DND-41 (cell line): ENCODE measurements around the gene AKAP6.

Source experiments
- ATAC-seq: fragments of 200-7000 bp; cut with Tn5 transposase; 3 replicates; pipeline ENCODE4 v1.9.1; 2021; ENCODE audit warnings: low read depth; ENCODE audit not compliant: insufficient read depth
- DNase-seq: peaks from one replicate; pipeline ENCODE4 v3.0.0-alpha.2; 2020
- H2AFZ ChIP-seq: 2 replicates; pipeline ENCODE4 v1.6.0; 2012; ENCODE audit warnings: low read depth, low read length
- H3K27ac ChIP-seq: 2 replicates; pipeline ENCODE4 v1.5.1; 2012; ENCODE audit warnings: low read length, inconsistent platforms
- H3K27me3 ChIP-seq: fragments of 200-600 bp; sonication (generic); 2 replicates; pipeline ENCODE4 v1.6.0; 2012; ENCODE audit warnings: low read length, mild to moderate bottlenecking, inconsistent platforms; ENCODE audit not compliant: insufficient read depth, poor library complexity
- H3K36me3 ChIP-seq: 2 replicates; pipeline ENCODE4 v1.5.1; 2012; ENCODE audit warnings: low read length, inconsistent platforms; ENCODE audit not compliant: insufficient read depth
- H3K4me1 ChIP-seq: 2 replicates; pipeline ENCODE4 v1.5.1; 2012; ENCODE audit warnings: mild to moderate bottlenecking, low read length; ENCODE audit not compliant: insufficient read depth
- H3K4me2 ChIP-seq: 2 replicates; pipeline ENCODE4 v1.6.0; 2012; ENCODE audit warnings: mild to moderate bottlenecking, moderate library complexity, low read length, inconsistent platforms; ENCODE audit not compliant: insufficient read depth
- H3K4me3 ChIP-seq, 2 experiments: fragments of 200-600 bp in 1 of 2; shearing (Covaris generic) in 1 of 2; 2 replicates each; pipeline ENCODE4 v1.5.1; 2012 to 2016; ENCODE audit warnings: inconsistent platforms in 2 of 2, low read length in 2 of 2, mild to moderate bottlenecking in 2 of 2, low read depth in 1 of 2, moderate library complexity in 1 of 2
- H3K79me2 ChIP-seq: 2 replicates; pipeline ENCODE4 v1.6.0; 2012; ENCODE audit warnings: low read length, inconsistent platforms; ENCODE audit not compliant: insufficient read depth
- H3K9ac ChIP-seq: 2 replicates; pipeline ENCODE4 v1.6.0; 2012; ENCODE audit warnings: low read depth, mild to moderate bottlenecking, inconsistent platforms, low read length, moderate library complexity
- H3K9me3 ChIP-seq: 2 replicates; pipeline ENCODE4 v1.5.1; 2012; ENCODE audit warnings: low read length, moderate library complexity, mild to moderate bottlenecking, inconsistent platforms; ENCODE audit not compliant: insufficient read depth, severe bottlenecking
- H4K20me1 ChIP-seq: 2 replicates; pipeline ENCODE4 v1.6.0; 2012; ENCODE audit warnings: low read length; ENCODE audit not compliant: insufficient read depth
- CTCF ChIP-seq: IDR thresholded peaks from 2 replicates; pipeline ENCODE4 v1.5.1; 2012; ENCODE audit warnings: borderline replicate concordance, low read length, moderate library complexity, mild to moderate bottlenecking; ENCODE audit not compliant: poor library complexity, severe bottlenecking; ENCODE audit errors: extremely low read depth
- EZH2 ChIP-seq: IDR thresholded peaks from 3 replicates; pipeline ENCODE4 v1.6.1; 2012; ENCODE audit warnings: borderline replicate concordance, low read depth, mild to moderate bottlenecking, moderate library complexity, low read length, inconsistent platforms; ENCODE audit not compliant: severe bottlenecking

Gene AKAP6

GRCh38 chr14:32633930-32634329, 304.8 kb downstream of the AKAP6 start:
- Histone ChIP-seq H3K79me2 (no peaks in the 10 kb centered on the region), H3K9me3 (no peaks in the 10 kb centered on the region), H3K4me2 (no peak overlapping the region), H3K36me3 (no peaks in the 10 kb centered on the region), H3K4me3 (no peak overlapping the region), H2AFZ (no peak overlapping the region), H3K4me1 (no peaks in the 10 kb centered on the region), H3K9ac (no peak overlapping the region), H3K27ac (no peak overlapping the region), H4K20me1 (no peaks in the 10 kb centered on the region), H3K27me3 (peaks cover 6% of the 10 kb centered on the region)
- ATAC-seq = no peak
- DNase-seq = no peak
- no peak for TF ChIP-seq EZH2

DNA sequence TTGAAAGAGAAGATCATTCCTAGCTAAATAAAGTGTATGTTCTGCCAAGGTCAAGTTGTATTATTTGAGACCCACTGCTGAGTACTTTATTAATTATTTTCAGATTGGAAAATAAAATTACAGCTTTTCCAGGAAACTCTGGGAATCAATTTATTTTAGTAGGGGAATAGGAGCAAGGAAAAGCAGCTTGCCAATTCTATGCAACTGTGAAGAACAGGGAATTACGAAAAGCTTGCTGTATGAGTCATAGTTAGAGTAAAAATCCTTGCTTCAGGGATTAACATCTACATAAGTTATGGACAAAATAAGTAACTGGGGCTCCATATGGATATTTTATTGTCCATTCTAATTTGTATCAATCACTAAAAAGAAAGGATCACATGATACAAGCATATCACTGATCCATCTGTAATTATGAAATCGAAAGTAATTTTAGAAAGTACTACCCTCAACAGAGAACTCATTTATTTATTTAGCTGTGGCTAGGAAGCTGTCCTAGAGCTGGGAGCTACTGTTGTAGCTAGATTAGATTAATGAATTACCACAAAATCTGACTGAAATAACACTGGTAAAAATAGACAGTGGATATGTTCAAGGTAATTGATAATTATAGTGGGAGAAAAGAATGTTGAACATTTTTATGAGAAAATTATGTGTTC, 306.1 kb downstream of the AKAP6 start:
- Histone ChIP-seq H3K79me2 (no peaks in the 10 kb centered on the region), H3K4me2 (no peak overlapping the region), H3K4me3 (no peak overlapping the region), H3K27ac (no peak overlapping the region), H2AFZ (no peak overlapping the region), H3K27me3 (peaks cover 6% of the 10 kb centered on the region), H3K9ac (no peak overlapping the region), H3K9me3 (no peaks in the 10 kb centered on the region), H3K36me3 (no peaks in the 10 kb centered on the region), H4K20me1 (no peaks in the 10 kb centered on the region), H3K4me1 (no peaks in the 10 kb centered on the region)
- ATAC-seq (no peak), DNase-seq (no peak)
- TF ChIP-seq EZH2 = no peak
- no peak for TF ChIP-seq CTCF

DNA sequence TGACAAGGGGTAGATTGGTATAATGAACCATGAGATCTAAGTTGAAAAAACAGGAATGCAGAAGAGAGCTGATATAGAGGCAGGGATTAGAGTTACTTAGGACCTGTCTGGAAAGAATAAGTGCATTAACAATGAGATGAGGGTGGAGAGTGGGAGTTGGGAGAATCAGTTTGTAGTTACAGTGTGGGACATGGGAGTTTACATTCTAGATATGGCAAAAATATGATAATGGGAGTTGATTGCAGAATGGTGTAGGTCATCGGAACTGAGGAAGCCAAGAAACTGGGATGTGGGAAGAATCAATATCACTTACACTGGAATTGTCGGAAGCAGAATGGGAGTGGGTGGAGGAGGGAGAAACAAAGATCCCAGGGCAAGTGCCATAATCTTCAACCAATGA, 308.5 kb downstream of the AKAP6 start:
- no peaks in the 10 kb centered on the region for H3K36me3 ChIP-seq
- no peak for DNase-seq
- no peak for ATAC-seq
- no peak for TF ChIP-seq EZH2
- no peak for TF ChIP-seq CTCF
- no peaks in the 10 kb centered on the region for H3K9me3 ChIP-seq
- no peak overlapping the region for H3K4me2 ChIP-seq
- no peak overlapping the region for H3K27ac ChIP-seq
- no peaks in the 10 kb centered on the region for H3K4me1 ChIP-seq
- no peaks in the 10 kb centered on the region for H4K20me1 ChIP-seq
- no peak overlapping the region for H2AFZ ChIP-seq
- H3K9ac ChIP-seq = no peak overlapping the region
- H3K27me3 ChIP-seq = peaks cover 6% of the 10 kb centered on the region
- no peaks in the 10 kb centered on the region for H3K79me2 ChIP-seq
- no peak overlapping the region for H3K4me3 ChIP-seq

DNA sequence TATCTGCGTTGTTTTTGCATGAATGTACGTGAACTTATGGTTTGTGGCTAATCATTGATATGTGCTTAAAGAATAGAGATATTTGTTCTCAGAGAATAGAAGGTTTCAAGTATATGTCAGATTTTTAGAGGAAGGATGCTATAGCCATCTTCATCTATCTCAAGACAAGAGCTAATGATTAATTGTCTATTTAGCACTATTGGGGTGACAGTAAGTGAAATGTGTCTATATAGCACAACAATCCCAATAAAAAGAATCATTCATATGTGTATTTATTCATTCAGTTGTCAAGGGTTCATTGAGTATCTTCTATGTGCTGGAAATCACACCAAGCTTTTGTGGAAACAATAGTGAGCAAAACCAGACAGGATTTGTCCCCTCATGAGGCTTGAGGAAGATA, 310.1 kb downstream of the AKAP6 start:
- Histone ChIP-seq H3K4me2 (no peak overlapping the region), H3K9me3 (no peaks in the 10 kb centered on the region), H3K4me1 (no peaks in the 10 kb centered on the region), H4K20me1 (no peaks in the 10 kb centered on the region), H3K27ac (no peak overlapping the region), H3K9ac (no peak overlapping the region), H3K27me3 (peaks cover 6% of the 10 kb centered on the region), H3K36me3 (no peaks in the 10 kb centered on the region), H3K4me3 (no peak overlapping the region), H3K79me2 (no peaks in the 10 kb centered on the region), H2AFZ (no peak overlapping the region)
- ATAC-seq (no peak), DNase-seq (no peak)
- no peak for TF ChIP-seq CTCF
- no peak for TF ChIP-seq EZH2
